GM23248 (cell line): ENCODE measurements around the gene VPS41. TPM values are rescaled to one million over a fixed set of nuclear protein-coding genes. Genes with fewer than 3 reads are reported as not detected.

Source experiments
- DNase-seq: peaks from one replicate; pipeline ENCODE4 v3.0.0-alpha.2; 2015
- H2AFZ ChIP-seq: fragments of 200-600 bp; sonication (generic); 2 replicates; pipeline ENCODE4 v1.6.1; 2016; ENCODE audit warnings: antibody characterized with exemption
- H3F3A ChIP-seq: fragments of 200-600 bp; sonication (generic); 2 replicates; pipeline ENCODE4 v1.6.1; 2016; ENCODE audit warnings: mild to moderate bottlenecking, antibody characterized with exemption, mixed run types; ENCODE audit not compliant: insufficient read depth
- H3K27ac ChIP-seq: fragments of 200-600 bp; sonication (generic); 2 replicates; pipeline ENCODE4 v1.5.1; 2016; ENCODE audit warnings: mild to moderate bottlenecking
- H3K27me3 ChIP-seq: fragments of 200-600 bp; sonication (generic); replicated peaks from 2 replicates; pipeline ENCODE4 v1.6.1; 2016; ENCODE audit warnings: mild to moderate bottlenecking; ENCODE audit not compliant: insufficient read depth
- H3K36me3 ChIP-seq: fragments of 200-600 bp; sonication (generic); 2 replicates; pipeline ENCODE4 v1.6.1; 2016; ENCODE audit warnings: low read depth, mild to moderate bottlenecking
- H3K4me1 ChIP-seq: fragments of 200-600 bp; sonication (generic); 2 replicates; pipeline ENCODE4 v1.6.1; 2016; ENCODE audit warnings: mild to moderate bottlenecking; ENCODE audit not compliant: insufficient read depth
- H3K4me2 ChIP-seq: fragments of 200-600 bp; sonication (generic); one replicate; pipeline ENCODE4 v1.6.1; 2016; ENCODE audit warnings: mild to moderate bottlenecking; ENCODE audit not compliant: unreplicated experiment
- H3K4me3 ChIP-seq: fragments of 200-600 bp; sonication (generic); 2 replicates; pipeline ENCODE4 v1.5.1; 2016; ENCODE audit warnings: mild to moderate bottlenecking
- H3K79me2 ChIP-seq: fragments of 200-600 bp; sonication (generic); 2 replicates; pipeline ENCODE4 v1.6.1; 2016; ENCODE audit warnings: mild to moderate bottlenecking; ENCODE audit not compliant: insufficient read depth
- H3K9ac ChIP-seq: fragments of 200-600 bp; sonication (generic); 2 replicates; pipeline ENCODE4 v1.6.1; 2016; ENCODE audit warnings: mild to moderate bottlenecking
- H3K9me2 ChIP-seq: fragments of 200-600 bp; sonication (generic); 2 replicates; pipeline ENCODE4 v1.6.1; 2016; ENCODE audit warnings: mixed run types, mild to moderate bottlenecking, moderate library complexity; ENCODE audit not compliant: insufficient read depth
- H3K9me3 ChIP-seq: fragments of 200-600 bp; sonication (generic); one replicate; pipeline ENCODE4 v1.6.1; 2017; ENCODE audit warnings: low read depth
- H4K20me1 ChIP-seq: fragments of 200-600 bp; sonication (generic); 2 replicates; pipeline ENCODE4 v1.6.0; 2016; ENCODE audit not compliant: insufficient read depth
- EZH2 ChIP-seq: fragments of 200-600 bp; sonication (generic); IDR thresholded peaks from 2 replicates; pipeline ENCODE4 v1.6.1; 2018; ENCODE audit warnings: antibody characterized with exemption, mild to moderate bottlenecking; ENCODE audit not compliant: insufficient read depth, poor library complexity, severe bottlenecking
- EZH2phosphoT487 ChIP-seq: fragments of 200-600 bp; sonication (generic); IDR thresholded peaks from 2 replicates; pipeline ENCODE4 v1.6.1; 2018; ENCODE audit warnings: antibody characterized with exemption, moderate library complexity, mild to moderate bottlenecking, low read depth; ENCODE audit not compliant: insufficient read depth
- WGBS, 2 experiments: methylation state at CpG; one replicate each; pipeline ENCODE4 v1.1.6; 2015 to 2017; ENCODE audit warnings: low lambda C conversion rate in 2 of 2, low coverage in 1 of 2; ENCODE audit errors: missing lambda C conversion rate in 2 of 2; 5-methylcytosine and 5-hydroxymethylcytosine counted together
- in situ Hi-C: fragments of 300-500 bp; cut with MboI; formaldehyde crosslinking; loops from 2 replicates; pipeline ENCODE4 v1.15.0; 2020
- polyA plus RNA-seq: library from polyadenylated mRNA; unstranded; fragments of >200 nt; fragmentation: Nextera tagmentation; extraction: Ambion mirVana; gene quantifications from 2 replicates; pipeline ENCODE4 v1.2.1, GENCODE V29; 2016
- total RNA-seq: library from RNA; depleted of rRNA; stranded (reverse); fragments of >200 nt; shearing (Covaris generic); gene quantifications from 2 replicates; pipeline ENCODE4 v1.2.3, GENCODE V29; 2014

The VPS41 gene
- total and polyA plus RNA-seq, 2 experiments from 2014 or later = 30.9 to 36.4 TPM

GRCh38 chr7:38822549-38822948 is 86.4 kb downstream of the VPS41 start:
- Histone ChIP-seq H3K4me2 (no peak overlapping the region), H3K36me3 (no peaks in the 10 kb centered on the region; the same call in 1 of the 2 replicates), H3K4me1 (peaks cover 13% of the 10 kb centered on the region), H3K4me3 (no peak overlapping the region), H3K27me3 (no peaks in the 10 kb centered on the region), H3K27ac (no peak overlapping the region), H4K20me1 (no peaks in the 10 kb centered on the region), H3K79me2 (no peaks in the 10 kb centered on the region), H3K9me2 (no peaks in the 10 kb centered on the region), H2AFZ (no peak overlapping the region), H3K9ac (no peak overlapping the region), H3K9me3 (no peaks in the 10 kb centered on the region), H3F3A (no peaks in the 10 kb centered on the region)
- DNase-seq = peak; percentile 4
- in situ Hi-C loops = no loop called here
- TF ChIP-seq EZH2phosphoT487 = no peak
- no peak for TF ChIP-seq EZH2
- 97 to 100% methylated on average over 1 of the region's 1 CpG for WGBS, 2 experiments

- H3K4me2 ChIP-seq = no peak overlapping the region
- 98% methylated on average over 4 of the region's 4 CpGs for WGBS, 2 experiments
- no peaks in the 10 kb centered on the region for H3F3A ChIP-seq
- no peak overlapping the region for H3K27ac ChIP-seq
- H3K9me3 ChIP-seq = no peaks in the 10 kb centered on the region
- H3K4me3 ChIP-seq = no peak overlapping the region
- H3K9ac ChIP-seq = no peak overlapping the region
- no peaks in the 10 kb centered on the region for H3K79me2 ChIP-seq
- no peak overlapping the region for H2AFZ ChIP-seq
- H3K9me2 ChIP-seq = no peaks in the 10 kb centered on the region
- H4K20me1 ChIP-seq = no peaks in the 10 kb centered on the region
- in situ Hi-C loops = no loop called here
- H3K27me3 ChIP-seq = no peaks in the 10 kb centered on the region
- H3K4me1 ChIP-seq = peaks cover 2% of the 10 kb centered on the region
- H3K36me3 ChIP-seq = no peaks in the 10 kb centered on the region; the same call in 1 of the 2 replicates
- no peak for TF ChIP-seq EZH2phosphoT487
- TF ChIP-seq EZH2 = no peak
- DNase-seq = no peak
These were observed 88.4 kb downstream of the VPS41 start for GRCh38 chr7:38820571-38820970.

- H3K9ac ChIP-seq = no peak overlapping the region
- no peak overlapping the region for H3K27ac ChIP-seq
- no peaks in the 10 kb centered on the region for H4K20me1 ChIP-seq
- no peaks in the 10 kb centered on the region for H3K27me3 ChIP-seq
- no peaks in the 10 kb centered on the region for H3K79me2 ChIP-seq
- H3K4me1 ChIP-seq = no peaks in the 10 kb centered on the region
- no peak overlapping the region for H2AFZ ChIP-seq
- H3K9me2 ChIP-seq = no peaks in the 10 kb centered on the region
- H3F3A ChIP-seq = no peaks in the 10 kb centered on the region
- DNase-seq = no peak
- no peak overlapping the region for H3K4me2 ChIP-seq
- H3K36me3 ChIP-seq = no peaks in the 10 kb centered on the region; the same call in 1 of the 2 replicates
- H3K4me3 ChIP-seq = no peak overlapping the region
- in situ Hi-C loops = no loop called here
- TF ChIP-seq EZH2phosphoT487 (no peak), EZH2 (no peak)
- H3K9me3 ChIP-seq = no peaks in the 10 kb centered on the region
- WGBS, 2 experiments = 91 to 92% methylated on average over 2 of the region's 2 CpGs
These were observed 89.5 kb downstream of the VPS41 start for GRCh38 chr7:38819463-38819862.

GRCh38 chr7:38817526-38817925 is 91.5 kb downstream of the VPS41 start:
- in situ Hi-C loops = no loop called here

GRCh38 chr7:38813768-38814167 is 95.2 kb downstream of the VPS41 start:
- Histone ChIP-seq H3K4me1 (no peaks in the 10 kb centered on the region), H3K36me3 (no peaks in the 10 kb centered on the region; the same call in 1 of the 2 replicates), H3K27ac (no peak overlapping the region), H4K20me1 (no peaks in the 10 kb centered on the region), H3K9me3 (no peaks in the 10 kb centered on the region), H3F3A (no peaks in the 10 kb centered on the region), H3K4me2 (no peak overlapping the region), H2AFZ (no peak overlapping the region), H3K4me3 (no peak overlapping the region), H3K79me2 (no peaks in the 10 kb centered on the region), H3K9me2 (no peaks in the 10 kb centered on the region), H3K27me3 (no peaks in the 10 kb centered on the region), H3K9ac (no peak overlapping the region)
- in situ Hi-C loops = no loop called here
- no peak for DNase-seq
- 93 to 97% methylated on average over 1 of the region's 1 CpG for WGBS, 2 experiments
- TF ChIP-seq EZH2phosphoT487 (no peak), EZH2 (no peak)

More at GRCh38 chr7:38817526-38817925, 91.5 kb downstream of the VPS41 start:
- H3K4me3 ChIP-seq = no peak overlapping the region
- H3K27me3 ChIP-seq = no peaks in the 10 kb centered on the region
- no peak overlapping the region for H3K9ac ChIP-seq
- TF ChIP-seq EZH2 = no peak
- TF ChIP-seq EZH2phosphoT487 = no peak
- H3K9me2 ChIP-seq = no peaks in the 10 kb centered on the region
- no peaks in the 10 kb centered on the region; the same call in 1 of the 2 replicates for H3K36me3 ChIP-seq
- H3K27ac ChIP-seq = no peak overlapping the region
- WGBS, 2 experiments = 95 to 97% methylated on average over 7 of the region's 7 CpGs
- no peaks in the 10 kb centered on the region for H3K4me1 ChIP-seq
- no peak overlapping the region for H2AFZ ChIP-seq
- DNase-seq = no peak
- H3K79me2 ChIP-seq = no peaks in the 10 kb centered on the region
- no peaks in the 10 kb centered on the region for H4K20me1 ChIP-seq
- no peaks in the 10 kb centered on the region for H3K9me3 ChIP-seq
- H3K4me2 ChIP-seq = no peak overlapping the region
- no peaks in the 10 kb centered on the region for H3F3A ChIP-seq
